CMK (cell line): ENCODE data around the gene SPATA46.
"Not testable (repeated sequence)": the region's sequence is repeated elsewhere in the genome, so short reads cannot be mapped to it uniquely, and the experiment has no call there.

ENCODE experiments used
- DNase-seq: peaks from one replicate; pipeline ENCODE4 v3.0.0-alpha.2; 2010; ENCODE audit warnings: low read depth

SPATA46 gene, protein sequence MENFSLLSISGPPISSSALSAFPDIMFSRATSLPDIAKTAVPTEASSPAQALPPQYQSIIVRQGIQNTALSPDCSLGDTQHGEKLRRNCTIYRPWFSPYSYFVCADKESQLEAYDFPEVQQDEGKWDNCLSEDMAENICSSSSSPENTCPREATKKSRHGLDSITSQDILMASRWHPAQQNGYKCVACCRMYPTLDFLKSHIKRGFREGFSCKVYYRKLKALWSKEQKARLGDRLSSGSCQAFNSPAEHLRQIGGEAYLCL

GRCh38 chr1:162376691-162377090 is at the start of gene SPATA46:
TSS of gene SPATA46 (minus strand) at chr1:162376854. CDS start at chr1:162376790, 64 bp downstream.
- DNase-seq = no peak

DNA sequence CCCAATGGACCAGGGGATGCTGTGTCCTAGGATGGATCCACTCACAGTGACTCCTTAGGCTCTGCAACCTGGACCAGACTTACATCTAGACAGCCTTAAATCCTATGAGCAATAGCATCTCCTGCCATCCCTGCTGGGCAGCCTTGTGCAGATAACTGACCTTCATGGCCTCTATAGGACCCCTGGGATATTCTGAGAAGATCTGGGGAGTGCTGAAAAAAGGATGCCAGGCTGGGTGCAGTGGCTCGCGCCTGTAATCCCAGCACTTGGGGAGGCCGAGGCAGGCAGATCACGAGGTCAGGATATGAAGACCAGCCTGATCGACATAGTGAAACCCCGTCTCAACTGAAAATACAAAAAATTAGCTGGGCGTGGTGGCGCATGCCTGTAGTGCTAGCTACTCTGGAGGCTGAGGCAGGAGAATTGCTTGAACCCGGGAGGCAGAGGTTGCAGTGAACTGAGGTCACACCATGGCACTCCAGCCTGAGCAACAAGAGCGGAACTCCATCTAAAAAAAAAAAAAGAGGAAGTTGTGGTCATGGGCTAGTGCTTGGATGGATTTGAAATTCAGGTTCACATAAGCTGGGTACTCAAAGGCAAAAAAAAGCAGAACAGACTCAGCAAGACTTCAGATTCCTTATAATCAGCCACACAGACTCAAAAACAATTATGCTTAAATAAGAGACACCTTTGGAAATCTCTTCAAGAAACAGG is 46.2 kb upstream of the SPATA46 start:
- DNase-seq = peak; percentile 56

- peak; percentile 31 for DNase-seq
Measured at GRCh38 chr1:162421258-162422164, 44.9 kb upstream of the SPATA46 start.

DNA sequence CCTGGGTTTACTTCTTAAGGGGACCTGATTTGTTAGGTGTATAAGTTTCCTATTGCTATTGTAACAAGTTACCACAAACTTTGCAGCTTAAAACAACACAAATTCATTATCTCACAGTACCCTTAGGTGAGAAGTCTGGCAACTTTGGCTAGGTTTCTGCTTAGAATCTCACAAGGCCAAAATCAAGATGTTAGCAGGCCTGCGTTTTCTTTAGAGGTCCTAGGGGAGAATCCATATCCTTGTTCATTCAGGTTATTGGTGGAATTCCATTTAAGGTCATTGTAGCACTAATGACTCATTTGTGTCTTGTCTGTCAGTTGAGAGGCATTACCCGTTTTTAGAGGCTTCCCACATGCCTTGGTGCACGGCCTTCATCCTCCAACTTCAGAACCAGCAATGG is 43.5 kb upstream of the SPATA46 start:
- no peak for DNase-seq

- DNase-seq = not testable (repeated sequence)
Measured at GRCh38 chr1:162419450-162419931, 42.8 kb upstream of the SPATA46 start.

GRCh38 chr1:162418584-162418983 is 41.9 kb upstream of the SPATA46 start:
- DNase-seq = not testable (repeated sequence)

DNA sequence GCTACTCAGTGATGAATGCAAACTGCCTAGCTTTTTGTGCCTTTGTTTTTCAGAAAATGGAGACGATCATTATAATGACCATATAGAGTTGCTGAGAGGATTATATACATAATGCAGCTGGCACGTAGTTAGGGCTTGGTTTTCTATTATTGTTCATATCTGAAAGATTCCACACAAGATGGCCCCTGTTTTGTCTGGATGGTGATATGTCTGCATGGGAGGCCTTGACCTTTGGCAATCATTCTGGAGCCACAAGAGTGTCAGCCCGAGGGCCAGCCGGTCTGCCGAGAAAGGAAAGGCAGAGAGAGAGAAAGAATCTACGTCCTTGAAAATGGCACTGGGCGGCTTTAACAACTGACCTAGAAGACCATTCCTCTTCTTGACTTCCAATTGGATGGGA is 41.0 kb upstream of the SPATA46 start:
- no peak for DNase-seq

DNA sequence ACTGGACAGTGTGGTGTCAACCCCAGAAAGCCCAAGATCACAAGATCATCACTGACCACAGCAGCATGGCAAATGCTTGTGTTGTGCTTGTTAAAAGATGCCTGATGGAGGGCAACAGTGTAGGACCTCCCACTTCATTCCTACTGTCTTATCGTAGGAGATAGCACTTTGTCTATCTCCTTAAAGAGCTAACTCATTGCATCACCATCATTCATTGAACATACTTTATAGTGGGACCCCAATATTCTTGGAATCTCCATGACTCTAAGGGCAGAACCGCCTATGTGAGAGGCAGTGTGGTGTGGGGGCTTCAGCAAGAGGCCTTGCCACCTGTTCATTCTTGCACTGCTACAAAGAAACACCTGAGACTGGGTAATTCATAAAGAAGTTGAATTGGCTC is 40.3 kb upstream of the SPATA46 start:
- DNase-seq = no peak

DNA sequence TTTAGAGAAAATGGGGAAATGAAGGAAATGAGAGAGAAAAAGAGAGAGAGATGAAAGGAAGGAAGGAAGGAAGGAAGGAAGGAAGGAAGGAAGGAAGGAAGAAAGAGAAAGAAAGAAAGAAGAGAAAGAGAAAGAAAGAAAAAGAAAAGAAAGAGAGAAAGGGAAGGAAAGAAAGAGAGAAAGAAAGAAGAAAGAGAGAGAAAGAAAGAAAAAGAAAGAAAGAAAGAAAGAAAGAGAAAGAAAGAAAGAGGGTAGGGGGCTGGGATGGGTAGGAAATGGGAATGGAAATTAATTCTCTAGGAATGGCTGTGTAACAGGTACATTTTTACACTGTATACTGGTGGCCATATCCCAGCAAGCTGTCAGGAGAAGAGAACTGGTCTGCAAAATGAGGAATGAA is 39.6 kb upstream of the SPATA46 start:
- no peak for DNase-seq

DNA sequence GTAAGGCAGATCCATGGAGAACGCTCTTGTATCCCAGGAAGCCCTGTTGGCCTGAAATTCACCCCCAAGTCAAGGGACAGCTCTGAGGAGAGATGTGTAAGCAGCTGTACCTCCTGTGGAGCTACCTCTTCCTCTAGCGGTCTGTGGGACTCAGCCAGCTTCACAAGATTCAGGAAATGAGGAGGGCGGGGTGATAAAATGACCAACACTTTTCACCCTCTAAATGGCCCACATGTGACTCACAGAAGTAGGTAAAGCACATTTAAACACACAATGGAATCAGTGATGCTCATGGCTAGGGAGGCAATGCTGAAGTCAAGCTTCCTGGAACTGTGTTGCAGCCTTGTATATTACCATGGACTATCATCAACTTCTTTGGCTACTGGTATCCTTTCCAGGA is 35.3 kb upstream of the SPATA46 start, which contains the start of gene SH2D1B:
Gene SH2D1B, minus strand, starts transcription at position 135 of the 400 bp plus-strand sequence. Its CDS starts 120 bp downstream, at position 15.
- DNase-seq = no peak

GRCh38 chr1:162407539-162407938 is 30.9 kb upstream of the SPATA46 start:
- no peak for DNase-seq

- DNase-seq = no peak
Measured at GRCh38 chr1:162406811-162407210, 30.2 kb upstream of the SPATA46 start.

DNA sequence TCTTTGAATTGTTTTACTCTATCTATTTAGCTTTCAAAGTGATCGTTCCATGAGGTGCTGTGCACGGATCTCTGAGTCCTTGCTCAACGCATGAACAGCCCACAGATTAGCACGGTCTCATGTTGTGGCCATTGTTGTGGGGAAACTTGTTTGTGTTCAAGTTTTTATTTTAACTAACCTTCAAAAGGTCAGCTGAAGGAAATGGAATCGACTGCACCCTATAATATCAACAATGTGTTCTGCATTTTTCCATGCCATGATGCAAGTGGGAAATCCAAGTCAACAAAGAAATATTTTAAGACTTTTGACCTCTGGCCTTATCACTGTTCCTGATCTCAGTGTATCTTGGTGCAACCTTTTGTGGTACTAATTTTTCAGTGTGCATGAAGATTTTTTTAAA is 29.1 kb upstream of the SPATA46 start:
- DNase-seq = no peak

- DNase-seq = no peak
Measured at GRCh38 chr1:162404550-162405160, 28.0 kb upstream of the SPATA46 start.

- no peak for DNase-seq
Measured at GRCh38 chr1:162400790-162401355, 24.2 kb upstream of the SPATA46 start.

DNA sequence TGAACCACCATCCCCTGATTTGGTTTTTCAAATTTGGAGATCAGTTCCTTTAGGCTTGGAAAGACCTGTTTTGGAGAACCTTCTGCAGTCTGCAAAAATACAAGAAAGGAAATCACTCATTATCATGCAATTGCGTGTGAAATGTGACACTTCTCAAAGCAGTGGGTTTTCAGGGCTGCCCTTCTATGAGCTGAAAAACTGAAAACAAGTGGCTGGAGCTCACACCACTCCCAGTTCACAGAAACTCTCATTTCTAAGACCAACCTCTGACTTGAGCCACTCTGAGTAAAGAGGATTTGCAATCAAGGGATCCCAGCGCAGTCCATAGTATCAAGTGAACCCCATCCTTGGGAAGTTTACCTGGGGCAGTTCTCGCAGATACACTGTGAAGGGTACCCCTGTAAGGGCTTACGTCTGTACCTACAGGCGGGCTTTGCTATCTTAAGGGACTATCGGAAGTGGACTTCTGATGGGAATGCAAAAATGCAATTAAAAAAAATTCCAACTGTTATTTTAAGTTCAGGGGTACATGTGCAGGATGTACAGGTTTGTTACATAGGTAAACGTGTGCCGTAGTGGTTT is 22.4 kb upstream of the SPATA46 start:
- no peak for DNase-seq

DNA sequence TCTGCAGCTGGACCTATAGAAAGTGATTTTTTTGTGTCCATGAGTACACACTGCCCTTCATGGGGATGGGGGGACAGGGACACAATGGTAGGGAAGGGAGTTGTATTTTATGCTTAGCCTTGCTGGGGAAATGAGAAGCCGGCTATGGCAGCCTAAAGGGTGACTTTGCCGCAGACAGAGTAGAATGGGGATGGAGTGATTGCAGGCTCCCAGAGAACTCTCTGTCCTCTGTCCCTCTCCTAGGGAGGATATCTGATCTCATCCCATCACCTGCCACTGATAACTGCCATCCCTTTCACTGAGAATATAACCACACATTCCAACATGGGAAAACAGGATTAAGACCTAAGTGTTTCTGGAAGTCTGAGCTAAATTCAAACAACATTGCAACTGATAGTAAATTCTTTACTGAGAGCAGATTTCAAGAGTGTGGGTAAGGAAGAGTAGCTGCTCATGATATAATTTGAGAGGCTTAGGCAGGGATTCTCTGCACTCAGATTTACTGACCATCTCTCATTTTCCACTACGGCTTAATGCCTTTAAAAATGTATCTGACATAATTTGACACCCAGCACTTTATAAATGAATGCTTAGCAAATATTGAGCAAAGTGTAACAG is 21.4 kb upstream of the SPATA46 start:
- no peak for DNase-seq

GRCh38 chr1:162397039-162397448 is 20.4 kb upstream of the SPATA46 start:
- DNase-seq = no peak

DNA sequence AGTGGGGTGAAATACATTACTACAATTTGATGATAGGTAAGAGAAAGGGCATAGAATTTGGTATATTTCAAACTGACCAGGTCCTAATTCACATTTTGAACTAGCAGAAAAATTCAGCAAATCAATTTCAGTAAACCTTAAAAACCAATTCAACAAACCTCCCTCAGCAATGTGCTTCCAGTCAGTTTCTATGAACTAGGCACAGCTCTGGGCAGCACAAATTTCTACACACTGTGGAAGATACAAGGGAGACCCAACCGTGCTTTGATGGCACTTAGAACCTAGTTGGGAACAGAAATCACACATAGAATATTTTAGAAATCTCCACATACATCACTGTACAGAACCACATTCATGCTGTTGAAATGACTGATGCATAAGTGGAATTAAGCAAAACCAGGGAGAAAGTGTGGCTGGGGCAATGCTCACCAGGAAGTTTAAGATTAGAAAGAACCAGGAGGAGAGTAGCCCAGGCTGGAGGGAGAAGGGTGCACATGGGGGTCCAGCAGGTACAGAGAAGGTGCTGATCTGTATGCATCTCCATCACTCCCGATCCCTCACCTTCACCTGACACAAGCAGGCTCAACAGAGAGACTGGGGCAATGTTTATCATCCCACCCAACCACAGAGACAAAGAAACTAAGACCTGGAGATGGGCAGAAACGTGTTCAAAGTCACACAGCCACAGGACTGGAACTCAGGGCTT is 19.7 kb upstream of the SPATA46 start:
- no peak for DNase-seq
